GM23338 (cell line): ENCODE results near the gene UBA1. TPM values are rescaled to one million over a fixed set of nuclear protein-coding genes. Genes with fewer than 3 reads are reported as not detected.

Source experiments
- ATAC-seq: fragments of 200-7000 bp; cut with Tn5 transposase; 3 replicates; pipeline ENCODE4 v1.9.1; 2020
- DNase-seq: peaks from one replicate; pipeline ENCODE4 v3.0.0-alpha.2; 2015; ENCODE audit warnings: low spot score
- H2AFZ ChIP-seq: fragments of 200-600 bp; sonication (generic); 2 replicates; pipeline ENCODE4 v1.8.0; 2016; ENCODE audit warnings: antibody characterized with exemption, mild to moderate bottlenecking, moderate library complexity
- H3F3A ChIP-seq: fragments of 200-600 bp; sonication (generic); replicated peaks from 2 replicates; pipeline ENCODE4 v1.8.0; 2017; ENCODE audit warnings: antibody characterized with exemption, mixed run types, low read depth
- H3K27ac ChIP-seq: fragments of 200-600 bp; sonication (generic); 2 replicates; pipeline ENCODE4 v1.6.1; 2016; ENCODE audit warnings: low read depth
- H3K27me3 ChIP-seq: fragments of 200-600 bp; sonication (generic); 2 replicates; pipeline ENCODE4 v1.8.0; 2016; ENCODE audit warnings: mild to moderate bottlenecking, mixed run types, moderate library complexity; ENCODE audit not compliant: insufficient read depth
- H3K36me3 ChIP-seq: fragments of 200-600 bp; sonication (generic); 2 replicates; pipeline ENCODE4 v1.8.0; 2016; ENCODE audit warnings: mild to moderate bottlenecking; ENCODE audit not compliant: insufficient read depth
- H3K4me1 ChIP-seq: fragments of 200-600 bp; sonication (generic); 2 replicates; pipeline ENCODE4 v1.8.0; 2016; ENCODE audit warnings: mild to moderate bottlenecking, moderate library complexity; ENCODE audit not compliant: insufficient read depth
- H3K4me2 ChIP-seq: fragments of 200-600 bp; sonication (generic); 2 replicates; pipeline ENCODE4 v1.7.1; 2017; ENCODE audit warnings: mixed run types
- H3K4me3 ChIP-seq: fragments of 200-600 bp; sonication (generic); 2 replicates; pipeline ENCODE4 v1.6.1; 2016; ENCODE audit warnings: mixed run types
- H3K79me2 ChIP-seq: fragments of 200-600 bp; sonication (generic); replicated peaks from 2 replicates; pipeline ENCODE4 v1.8.0; 2017; ENCODE audit warnings: mild to moderate bottlenecking; ENCODE audit not compliant: insufficient read depth
- H3K9me2 ChIP-seq: fragments of 200-600 bp; sonication (generic); 2 replicates; pipeline ENCODE4 v1.8.0; 2017; ENCODE audit not compliant: insufficient read depth
- H4K20me1 ChIP-seq: fragments of 200-600 bp; sonication (generic); replicated peaks from 2 replicates; pipeline ENCODE4 v1.8.0; 2017; ENCODE audit warnings: mild to moderate bottlenecking; ENCODE audit not compliant: insufficient read depth
- H3K27ac Mint-ChIP-seq: 2 replicates; pipeline ENCODE4 v1.8.0; 2020; ENCODE audit warnings: inconsistent platforms, mild to moderate bottlenecking, moderate library complexity, mixed read lengths
- H3K27me3 Mint-ChIP-seq: 3 replicates; pipeline ENCODE4 v1.8.0; 2022; ENCODE audit warnings: low read depth, mild to moderate bottlenecking, moderate library complexity, mixed read lengths, inconsistent platforms; ENCODE audit not compliant: insufficient read depth, poor library complexity
- H3K36me3 Mint-ChIP-seq: 3 replicates; pipeline ENCODE4 v1.8.0; 2021; ENCODE audit warnings: low read depth, mild to moderate bottlenecking, inconsistent platforms, moderate library complexity, mixed read lengths
- H3K4me1 Mint-ChIP-seq: 3 replicates; pipeline ENCODE4 v1.8.0; 2020; ENCODE audit warnings: mild to moderate bottlenecking, inconsistent platforms, mixed read lengths
- H3K4me3 Mint-ChIP-seq: 3 replicates; pipeline ENCODE4 v1.8.0; 2021; ENCODE audit warnings: moderate library complexity, mild to moderate bottlenecking, inconsistent platforms, mixed read lengths
- H3K9me3 Mint-ChIP-seq: 3 replicates; pipeline ENCODE4 v1.8.0; 2020; ENCODE audit warnings: moderate library complexity, mild to moderate bottlenecking, inconsistent platforms, mixed read lengths
- CREB1 ChIP-seq: fragments of 250-450 bp; sonication (Bioruptor Pico); IDR thresholded peaks from 2 replicates; pipeline ENCODE4 v1.5.0; 2020; ENCODE audit warnings: low read depth, mild to moderate bottlenecking, moderate library complexity
- EZH2 ChIP-seq: fragments of 200-600 bp; sonication (generic); IDR thresholded peaks from one replicate; pipeline ENCODE4 v1.8.0; 2017; ENCODE audit warnings: antibody characterized with exemption, mild to moderate bottlenecking, low read depth; ENCODE audit not compliant: unreplicated experiment
- EZH2phosphoT487 ChIP-seq: fragments of 200-600 bp; sonication (generic); IDR thresholded peaks from one replicate; pipeline ENCODE4 v1.8.1; 2018; ENCODE audit warnings: antibody characterized with exemption; ENCODE audit not compliant: unreplicated experiment
- JUNB ChIP-seq: IDR thresholded peaks from one replicate; pipeline ENCODE4 v1.6.1; 2016; ENCODE audit warnings: antibody characterized with exemption; ENCODE audit not compliant: unreplicated experiment
- NANOG ChIP-seq: IDR thresholded peaks from 2 replicates; pipeline ENCODE4 v1.6.1; 2016; ENCODE audit warnings: antibody characterized with exemption, borderline replicate concordance
- POLR2AphosphoS5 ChIP-seq: IDR thresholded peaks from 2 replicates; pipeline ENCODE4 v1.6.1; 2016; ENCODE audit warnings: antibody characterized with exemption, low read depth
- STAT1 ChIP-seq: IDR thresholded peaks from one replicate; pipeline ENCODE4 v1.6.1; 2016; ENCODE audit warnings: antibody characterized with exemption; ENCODE audit not compliant: unreplicated experiment
- ZNF114 ChIP-seq: fragments of 250-450 bp; sonication (Bioruptor Pico); IDR thresholded peaks from 2 replicates; pipeline ENCODE4 v1.5.0; 2020; ENCODE audit warnings: mild to moderate bottlenecking, moderate library complexity
- ZNF331 ChIP-seq: fragments of 250-450 bp; sonication (Bioruptor Pico); IDR thresholded peaks from 2 replicates; pipeline ENCODE4 v1.5.0; 2020; ENCODE audit warnings: low read depth, mild to moderate bottlenecking, moderate library complexity
- polyA plus RNA-seq: library from polyadenylated mRNA; unstranded; fragments of >200 nt; fragmentation: Nextera tagmentation; extraction: Ambion mirVana; gene quantifications from 2 replicates; pipeline ENCODE4 v1.2.1, GENCODE V29; 2016
- total RNA-seq: library from RNA; depleted of rRNA; stranded (reverse); fragments of >200 nt; shearing (Covaris generic); gene quantifications from 2 replicates; pipeline ENCODE4 v1.2.3, GENCODE V29; 2014
- TF ChIP-seq, protein P1 (sequence below): fragments of 250-450 bp; sonication (Bioruptor Pico); IDR thresholded peaks from 2 replicates; pipeline ENCODE4 v1.5.0; 2020; ENCODE audit warnings: mild to moderate bottlenecking, moderate library complexity
- TF ChIP-seq, protein P2 (sequence below): IDR thresholded peaks from one replicate; pipeline ENCODE4 v1.6.1; 2018; ENCODE audit warnings: antibody characterized with exemption; ENCODE audit not compliant: unreplicated experiment
- TF ChIP-seq, protein P3 (sequence below), 2 experiments: fragments of 200-600 bp in 1 of 2; sonication (generic) in 1 of 2; conservative IDR thresholded peaks; 2 replicates each; pipeline versions ENCODE4 v1.5.1 to v1.6.1; 2016 to 2017; ENCODE audit warnings: antibody characterized with exemption in 2 of 2, low read depth in 2 of 2, mild to moderate bottlenecking in 2 of 2, moderate library complexity in 1 of 2
- TF ChIP-seq, protein P4 (sequence below): IDR thresholded peaks from 2 replicates; pipeline ENCODE4 v1.6.1; 2016; ENCODE audit warnings: antibody characterized with exemption

UBA1 gene
- total and polyA plus RNA-seq, 2 experiments from 2014 or later, result 104 to 377 TPM

DNA sequence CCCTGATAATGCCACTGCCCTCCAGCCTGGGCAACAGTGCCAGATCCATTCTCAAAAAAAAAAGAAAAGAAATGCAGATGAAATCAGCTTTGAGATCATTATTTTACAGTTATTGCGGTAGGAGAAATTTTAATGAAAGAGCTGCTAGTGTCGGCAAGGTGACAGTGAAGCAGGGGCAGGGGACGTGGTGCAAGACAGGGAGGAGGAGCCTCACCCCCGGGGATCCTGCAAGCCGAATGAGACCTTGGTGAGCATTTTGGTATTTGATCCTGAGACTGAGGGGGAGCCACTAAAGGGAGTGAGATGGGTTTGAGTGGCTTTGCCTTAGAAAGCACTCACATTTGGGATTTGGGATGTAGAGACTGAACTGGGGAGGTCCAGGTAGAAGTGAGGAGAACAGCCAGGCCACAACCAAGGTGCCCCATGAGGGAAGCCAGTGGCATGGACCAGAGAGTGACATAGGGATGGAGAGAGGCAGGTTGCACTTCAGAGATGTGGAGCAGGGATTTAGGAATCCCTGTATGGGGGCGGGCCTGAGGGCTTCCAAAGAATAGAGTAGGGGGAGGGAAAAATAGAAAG is 25.0 kb upstream of the UBA1 start:
- no peaks in the 10 kb centered on the region for H3K27me3 ChIP-seq
- H3K4me1 ChIP-seq, result no peaks in the 10 kb centered on the region
- peaks cover 3% of the 10 kb centered on the region for H3K27me3 Mint-ChIP-seq
- no peak overlapping the region for H2AFZ ChIP-seq
- no peak overlapping the region for H3K4me3 Mint-ChIP-seq
- DNase-seq, result no peak
- no peak for TF ChIP-seq NANOG
- TF ChIP-seq ZNF331 (CRISPR knock-in tag), result no peak
- TF ChIP-seq, protein P1, sequence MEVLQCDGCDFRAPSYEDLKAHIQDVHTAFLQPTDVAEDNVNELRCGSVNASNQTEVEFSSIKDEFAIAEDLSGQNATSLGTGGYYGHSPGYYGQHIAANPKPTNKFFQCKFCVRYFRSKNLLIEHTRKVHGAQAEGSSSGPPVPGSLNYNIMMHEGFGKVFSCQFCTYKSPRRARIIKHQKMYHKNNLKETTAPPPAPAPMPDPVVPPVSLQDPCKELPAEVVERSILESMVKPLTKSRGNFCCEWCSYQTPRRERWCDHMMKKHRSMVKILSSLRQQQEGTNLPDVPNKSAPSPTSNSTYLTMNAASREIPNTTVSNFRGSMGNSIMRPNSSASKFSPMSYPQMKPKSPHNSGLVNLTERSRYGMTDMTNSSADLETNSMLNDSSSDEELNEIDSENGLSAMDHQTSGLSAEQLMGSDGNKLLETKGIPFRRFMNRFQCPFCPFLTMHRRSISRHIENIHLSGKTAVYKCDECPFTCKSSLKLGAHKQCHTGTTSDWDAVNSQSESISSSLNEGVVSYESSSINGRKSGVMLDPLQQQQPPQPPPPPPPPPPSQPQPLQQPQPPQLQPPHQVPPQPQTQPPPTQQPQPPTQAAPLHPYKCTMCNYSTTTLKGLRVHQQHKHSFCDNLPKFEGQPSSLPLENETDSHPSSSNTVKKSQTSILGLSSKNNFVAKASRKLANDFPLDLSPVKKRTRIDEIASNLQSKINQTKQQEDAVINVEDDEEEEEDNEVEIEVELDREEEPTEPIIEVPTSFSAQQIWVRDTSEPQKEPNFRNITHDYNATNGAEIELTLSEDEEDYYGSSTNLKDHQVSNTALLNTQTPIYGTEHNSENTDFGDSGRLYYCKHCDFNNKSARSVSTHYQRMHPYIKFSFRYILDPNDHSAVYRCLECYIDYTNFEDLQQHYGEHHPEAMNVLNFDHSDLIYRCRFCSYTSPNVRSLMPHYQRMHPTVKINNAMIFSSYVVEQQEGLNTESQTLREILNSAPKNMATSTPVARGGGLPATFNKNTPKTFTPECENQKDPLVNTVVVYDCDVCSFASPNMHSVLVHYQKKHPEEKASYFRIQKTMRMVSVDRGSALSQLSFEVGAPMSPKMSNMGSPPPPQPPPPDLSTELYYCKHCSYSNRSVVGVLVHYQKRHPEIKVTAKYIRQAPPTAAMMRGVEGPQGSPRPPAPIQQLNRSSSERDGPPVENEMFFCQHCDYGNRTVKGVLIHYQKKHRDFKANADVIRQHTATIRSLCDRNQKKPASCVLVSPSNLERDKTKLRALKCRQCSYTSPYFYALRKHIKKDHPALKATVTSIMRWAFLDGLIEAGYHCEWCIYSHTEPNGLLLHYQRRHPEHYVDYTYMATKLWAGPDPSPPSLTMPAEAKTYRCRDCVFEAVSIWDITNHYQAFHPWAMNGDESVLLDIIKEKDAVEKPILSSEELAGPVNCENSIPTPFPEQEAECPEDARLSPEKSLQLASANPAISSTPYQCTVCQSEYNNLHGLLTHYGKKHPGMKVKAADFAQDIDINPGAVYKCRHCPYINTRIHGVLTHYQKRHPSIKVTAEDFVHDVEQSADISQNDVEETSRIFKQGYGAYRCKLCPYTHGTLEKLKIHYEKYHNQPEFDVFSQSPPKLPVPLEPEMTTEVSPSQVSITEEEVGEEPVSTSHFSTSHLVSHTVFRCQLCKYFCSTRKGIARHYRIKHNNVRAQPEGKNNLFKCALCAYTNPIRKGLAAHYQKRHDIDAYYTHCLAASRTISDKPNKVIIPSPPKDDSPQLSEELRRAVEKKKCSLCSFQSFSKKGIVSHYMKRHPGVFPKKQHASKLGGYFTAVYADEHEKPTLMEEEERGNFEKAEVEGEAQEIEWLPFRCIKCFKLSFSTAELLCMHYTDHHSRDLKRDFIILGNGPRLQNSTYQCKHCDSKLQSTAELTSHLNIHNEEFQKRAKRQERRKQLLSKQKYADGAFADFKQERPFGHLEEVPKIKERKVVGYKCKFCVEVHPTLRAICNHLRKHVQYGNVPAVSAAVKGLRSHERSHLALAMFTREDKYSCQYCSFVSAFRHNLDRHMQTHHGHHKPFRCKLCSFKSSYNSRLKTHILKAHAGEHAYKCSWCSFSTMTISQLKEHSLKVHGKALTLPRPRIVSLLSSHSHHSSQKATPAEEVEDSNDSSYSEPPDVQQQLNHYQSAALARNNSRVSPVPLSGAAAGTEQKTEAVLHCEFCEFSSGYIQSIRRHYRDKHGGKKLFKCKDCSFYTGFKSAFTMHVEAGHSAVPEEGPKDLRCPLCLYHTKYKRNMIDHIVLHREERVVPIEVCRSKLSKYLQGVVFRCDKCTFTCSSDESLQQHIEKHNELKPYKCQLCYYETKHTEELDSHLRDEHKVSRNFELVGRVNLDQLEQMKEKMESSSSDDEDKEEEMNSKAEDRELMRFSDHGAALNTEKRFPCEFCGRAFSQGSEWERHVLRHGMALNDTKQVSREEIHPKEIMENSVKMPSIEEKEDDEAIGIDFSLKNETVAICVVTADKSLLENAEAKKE (CRISPR knock-in tag), result no peak
- TF ChIP-seq POLR2AphosphoS5, result no peak
- no peak for TF ChIP-seq EZH2
- no peak for TF ChIP-seq JUNB
- TF ChIP-seq STAT1, result no peak
- no peak for TF ChIP-seq CREB1 (CRISPR knock-in tag)
- TF ChIP-seq, protein P2, sequence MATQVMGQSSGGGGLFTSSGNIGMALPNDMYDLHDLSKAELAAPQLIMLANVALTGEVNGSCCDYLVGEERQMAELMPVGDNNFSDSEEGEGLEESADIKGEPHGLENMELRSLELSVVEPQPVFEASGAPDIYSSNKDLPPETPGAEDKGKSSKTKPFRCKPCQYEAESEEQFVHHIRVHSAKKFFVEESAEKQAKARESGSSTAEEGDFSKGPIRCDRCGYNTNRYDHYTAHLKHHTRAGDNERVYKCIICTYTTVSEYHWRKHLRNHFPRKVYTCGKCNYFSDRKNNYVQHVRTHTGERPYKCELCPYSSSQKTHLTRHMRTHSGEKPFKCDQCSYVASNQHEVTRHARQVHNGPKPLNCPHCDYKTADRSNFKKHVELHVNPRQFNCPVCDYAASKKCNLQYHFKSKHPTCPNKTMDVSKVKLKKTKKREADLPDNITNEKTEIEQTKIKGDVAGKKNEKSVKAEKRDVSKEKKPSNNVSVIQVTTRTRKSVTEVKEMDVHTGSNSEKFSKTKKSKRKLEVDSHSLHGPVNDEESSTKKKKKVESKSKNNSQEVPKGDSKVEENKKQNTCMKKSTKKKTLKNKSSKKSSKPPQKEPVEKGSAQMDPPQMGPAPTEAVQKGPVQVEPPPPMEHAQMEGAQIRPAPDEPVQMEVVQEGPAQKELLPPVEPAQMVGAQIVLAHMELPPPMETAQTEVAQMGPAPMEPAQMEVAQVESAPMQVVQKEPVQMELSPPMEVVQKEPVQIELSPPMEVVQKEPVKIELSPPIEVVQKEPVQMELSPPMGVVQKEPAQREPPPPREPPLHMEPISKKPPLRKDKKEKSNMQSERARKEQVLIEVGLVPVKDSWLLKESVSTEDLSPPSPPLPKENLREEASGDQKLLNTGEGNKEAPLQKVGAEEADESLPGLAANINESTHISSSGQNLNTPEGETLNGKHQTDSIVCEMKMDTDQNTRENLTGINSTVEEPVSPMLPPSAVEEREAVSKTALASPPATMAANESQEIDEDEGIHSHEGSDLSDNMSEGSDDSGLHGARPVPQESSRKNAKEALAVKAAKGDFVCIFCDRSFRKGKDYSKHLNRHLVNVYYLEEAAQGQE, result no peak
- TF ChIP-seq EZH2phosphoT487, result no peak
- no peak for TF ChIP-seq ZNF114
- TF ChIP-seq, protein P3, sequence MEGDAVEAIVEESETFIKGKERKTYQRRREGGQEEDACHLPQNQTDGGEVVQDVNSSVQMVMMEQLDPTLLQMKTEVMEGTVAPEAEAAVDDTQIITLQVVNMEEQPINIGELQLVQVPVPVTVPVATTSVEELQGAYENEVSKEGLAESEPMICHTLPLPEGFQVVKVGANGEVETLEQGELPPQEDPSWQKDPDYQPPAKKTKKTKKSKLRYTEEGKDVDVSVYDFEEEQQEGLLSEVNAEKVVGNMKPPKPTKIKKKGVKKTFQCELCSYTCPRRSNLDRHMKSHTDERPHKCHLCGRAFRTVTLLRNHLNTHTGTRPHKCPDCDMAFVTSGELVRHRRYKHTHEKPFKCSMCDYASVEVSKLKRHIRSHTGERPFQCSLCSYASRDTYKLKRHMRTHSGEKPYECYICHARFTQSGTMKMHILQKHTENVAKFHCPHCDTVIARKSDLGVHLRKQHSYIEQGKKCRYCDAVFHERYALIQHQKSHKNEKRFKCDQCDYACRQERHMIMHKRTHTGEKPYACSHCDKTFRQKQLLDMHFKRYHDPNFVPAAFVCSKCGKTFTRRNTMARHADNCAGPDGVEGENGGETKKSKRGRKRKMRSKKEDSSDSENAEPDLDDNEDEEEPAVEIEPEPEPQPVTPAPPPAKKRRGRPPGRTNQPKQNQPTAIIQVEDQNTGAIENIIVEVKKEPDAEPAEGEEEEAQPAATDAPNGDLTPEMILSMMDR (conservative IDR thresholded peaks at IDR 0.05; ENCODE audit: low read depth in 2 of 2), result no peak
- TF ChIP-seq, protein P4, sequence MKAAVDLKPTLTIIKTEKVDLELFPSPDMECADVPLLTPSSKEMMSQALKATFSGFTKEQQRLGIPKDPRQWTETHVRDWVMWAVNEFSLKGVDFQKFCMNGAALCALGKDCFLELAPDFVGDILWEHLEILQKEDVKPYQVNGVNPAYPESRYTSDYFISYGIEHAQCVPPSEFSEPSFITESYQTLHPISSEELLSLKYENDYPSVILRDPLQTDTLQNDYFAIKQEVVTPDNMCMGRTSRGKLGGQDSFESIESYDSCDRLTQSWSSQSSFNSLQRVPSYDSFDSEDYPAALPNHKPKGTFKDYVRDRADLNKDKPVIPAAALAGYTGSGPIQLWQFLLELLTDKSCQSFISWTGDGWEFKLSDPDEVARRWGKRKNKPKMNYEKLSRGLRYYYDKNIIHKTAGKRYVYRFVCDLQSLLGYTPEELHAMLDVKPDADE, result no peak
- no peaks in the 10 kb centered on the region for H3K9me2 ChIP-seq
- no peak for ATAC-seq
- H3K79me2 ChIP-seq, result peaks cover 18% of the 10 kb centered on the region
- H3K36me3 ChIP-seq, result no peaks in the 10 kb centered on the region
- H3K27ac Mint-ChIP-seq, result no peak overlapping the region
- no peaks in the 10 kb centered on the region for H4K20me1 ChIP-seq
- no peak overlapping the region for H3K4me3 ChIP-seq
- H3K9me3 Mint-ChIP-seq, result no peaks in the 10 kb centered on the region; the same call in 2 of the 3 replicates
- no peak overlapping the region for H3K4me2 ChIP-seq
- no peak overlapping the region for H3K27ac ChIP-seq
- no peaks in the 10 kb centered on the region; the same call in 2 of the 3 replicates for H3K4me1 Mint-ChIP-seq
- peaks cover 34% of the 10 kb centered on the region for H3K36me3 Mint-ChIP-seq
- no peaks in the 10 kb centered on the region for H3F3A ChIP-seq
